ENCODE data around the gene SSBP3. TPM values are rescaled to one million over a fixed set of nuclear protein-coding genes. Genes with fewer than 3 reads are reported as not detected.

SSBP3 gene
- total RNA-seq, 2 donors from 2014 or later = 41.8 to 56.1 TPM

DNA sequence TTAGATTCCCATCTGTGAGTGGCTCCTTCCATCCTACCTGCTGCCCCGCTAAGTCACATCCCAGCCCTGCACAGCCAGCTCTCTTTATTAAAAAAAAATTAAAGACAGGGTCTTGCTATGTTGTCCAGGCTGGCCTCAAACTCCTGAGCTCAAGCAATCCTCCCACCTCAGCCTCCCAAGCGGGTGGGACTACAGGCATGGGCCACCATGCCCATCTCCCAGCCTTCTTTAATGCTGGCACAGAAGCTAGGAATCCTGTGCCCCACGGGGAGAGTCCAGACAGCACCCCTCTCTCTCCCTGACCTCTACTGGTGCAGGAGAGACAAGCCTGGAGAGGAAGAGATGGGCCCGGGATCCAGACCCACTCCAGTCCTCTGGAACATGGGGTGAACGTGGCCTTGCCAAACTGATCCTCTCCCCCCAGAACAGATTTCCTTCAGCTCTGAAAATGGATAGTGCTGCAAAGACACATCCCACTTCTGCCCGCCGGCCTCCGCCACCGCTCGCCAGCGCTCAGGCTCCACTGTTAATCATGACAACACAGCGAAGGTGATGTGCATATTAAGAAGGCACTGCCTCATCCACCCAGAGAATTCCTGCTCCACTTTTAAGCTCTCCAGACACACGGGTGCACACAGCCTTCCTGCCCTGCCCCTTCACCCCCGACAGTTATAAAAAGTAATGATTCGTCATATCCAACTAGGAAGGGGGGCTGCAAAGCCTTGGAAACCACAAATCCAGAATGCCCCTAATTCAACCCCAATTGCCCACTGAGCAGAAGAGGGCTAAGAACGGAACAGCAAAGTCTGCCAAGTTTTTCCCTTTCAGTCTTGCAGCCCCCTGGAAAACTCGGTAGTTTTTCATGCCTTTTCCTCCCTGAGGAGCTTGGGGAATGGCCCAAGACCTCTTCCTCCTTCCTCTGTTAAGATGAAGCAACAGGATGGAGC is 138.1 kb downstream of the SSBP3 start:
- no peak for DNase-seq (ENCODE audit: low spot score)
- intact Hi-C loops (cut with DNase I) = no loop called here

- intact Hi-C loops (cut with DNase I) = no loop called here
- no peak for DNase-seq (ENCODE audit: low spot score)
These were observed 139.3 kb downstream of the SSBP3 start for GRCh38 chr1:54266908-54267307.

- DNase-seq (ENCODE audit: low spot score) = no peak
- intact Hi-C loops (cut with DNase I) = no loop called here
These were observed 140.0 kb downstream of the SSBP3 start for GRCh38 chr1:54266195-54266594.

GRCh38 chr1:54265659-54266058 is 140.5 kb downstream of the SSBP3 start:
- DNase-seq (ENCODE audit: low spot score) = no peak
- intact Hi-C loops (cut with DNase I) = no loop called here

DNA sequence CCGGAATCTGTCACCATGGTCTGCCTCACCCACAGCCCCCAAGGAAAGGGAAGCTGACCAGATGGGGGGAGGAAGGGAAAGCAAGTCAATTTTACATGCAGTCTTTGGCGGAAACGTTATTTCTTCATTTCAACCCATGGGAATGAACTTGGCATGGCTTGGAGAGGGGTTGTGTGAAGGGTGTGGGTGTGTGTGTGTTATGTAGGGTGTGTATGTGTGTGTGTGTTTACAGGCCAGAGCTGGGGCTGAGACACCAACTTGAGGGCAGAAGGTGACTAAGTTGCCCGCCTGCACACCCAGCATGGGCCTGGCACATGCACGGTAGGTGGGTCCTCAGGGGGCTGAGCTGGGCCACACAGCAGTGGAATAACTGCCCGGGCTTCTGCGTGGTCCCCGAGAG is 141.1 kb downstream of the SSBP3 start:
- no peak for DNase-seq (ENCODE audit: low spot score)
- intact Hi-C loops (cut with DNase I) = no loop called here

- intact Hi-C loops (cut with DNase I) = no loop called here
- DNase-seq (ENCODE audit: low spot score) = no peak
These were observed 142.5 kb downstream of the SSBP3 start for GRCh38 chr1:54263601-54264226.

- no peak for DNase-seq (ENCODE audit: low spot score)
- intact Hi-C loops (cut with DNase I) = no loop called here
These were observed 143.9 kb downstream of the SSBP3 start for GRCh38 chr1:54262244-54262643.

DNA sequence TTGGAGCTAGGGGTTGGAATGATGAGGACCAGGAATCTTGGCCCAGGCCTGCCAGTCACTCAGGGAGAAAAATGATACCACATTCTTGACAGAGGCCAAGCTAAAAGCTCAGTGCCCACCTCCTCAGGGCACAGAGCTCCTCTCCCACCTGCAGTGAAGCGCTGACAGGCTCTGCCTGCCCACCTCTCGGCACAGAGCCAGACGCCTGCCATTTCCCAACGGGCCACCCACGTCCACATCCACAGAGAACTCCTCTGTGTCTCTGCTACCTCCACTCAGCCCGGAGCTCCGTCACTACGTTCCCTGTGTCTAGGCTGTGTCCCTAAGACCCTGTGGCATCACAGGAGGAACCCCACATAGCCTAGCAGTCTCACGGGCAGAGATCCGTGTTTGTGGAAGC is 145.4 kb downstream of the SSBP3 start:
- intact Hi-C loops (cut with DNase I) = no loop called here
- no peak for DNase-seq (ENCODE audit: low spot score)

- intact Hi-C loops (cut with DNase I) = loop anchor here in 1 of 2 donors (10.0 kb wide), 1 partner anchor 1845 kb away; no protein-coding TSS in a partner anchor
- DNase-seq (ENCODE audit: low spot score) = no peak
These were observed 146.6 kb downstream of the SSBP3 start for GRCh38 chr1:54259546-54260140.

GRCh38 chr1:54257876-54258275 is 148.3 kb downstream of the SSBP3 start:
- intact Hi-C loops (cut with DNase I) = loop anchor here in 1 of 2 donors (10.0 kb wide), 1 partner anchor 1843 kb away; no protein-coding TSS in a partner anchor
- DNase-seq (ENCODE audit: low spot score) = no peak

DNA sequence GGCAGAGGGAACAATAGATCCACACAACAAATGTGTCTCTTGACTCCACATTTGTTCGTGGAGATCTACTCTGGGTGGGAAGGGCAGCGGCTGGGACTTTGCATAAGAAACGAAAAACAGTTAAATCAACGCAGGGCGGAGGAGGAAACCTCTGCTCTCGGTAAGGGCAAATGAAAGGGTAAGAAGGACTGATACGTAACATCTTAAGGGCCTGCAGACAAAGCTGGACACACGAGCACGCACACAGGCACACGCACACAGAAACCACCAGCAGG is 148.9 kb downstream of the SSBP3 start:
- intact Hi-C loops (cut with DNase I) = loop anchor here in 1 of 2 donors (10.0 kb wide), 1 partner anchor 1842 kb away; no protein-coding TSS in a partner anchor
- DNase-seq (ENCODE audit: low spot score) = no peak

- intact Hi-C loops (cut with DNase I) = loop anchor here in 1 of 2 donors (10.0 kb wide), 1 partner anchor 1842 kb away; no protein-coding TSS in a partner anchor
- DNase-seq (ENCODE audit: low spot score) = no peak
These were observed 149.5 kb downstream of the SSBP3 start for GRCh38 chr1:54256522-54257345.

DNA sequence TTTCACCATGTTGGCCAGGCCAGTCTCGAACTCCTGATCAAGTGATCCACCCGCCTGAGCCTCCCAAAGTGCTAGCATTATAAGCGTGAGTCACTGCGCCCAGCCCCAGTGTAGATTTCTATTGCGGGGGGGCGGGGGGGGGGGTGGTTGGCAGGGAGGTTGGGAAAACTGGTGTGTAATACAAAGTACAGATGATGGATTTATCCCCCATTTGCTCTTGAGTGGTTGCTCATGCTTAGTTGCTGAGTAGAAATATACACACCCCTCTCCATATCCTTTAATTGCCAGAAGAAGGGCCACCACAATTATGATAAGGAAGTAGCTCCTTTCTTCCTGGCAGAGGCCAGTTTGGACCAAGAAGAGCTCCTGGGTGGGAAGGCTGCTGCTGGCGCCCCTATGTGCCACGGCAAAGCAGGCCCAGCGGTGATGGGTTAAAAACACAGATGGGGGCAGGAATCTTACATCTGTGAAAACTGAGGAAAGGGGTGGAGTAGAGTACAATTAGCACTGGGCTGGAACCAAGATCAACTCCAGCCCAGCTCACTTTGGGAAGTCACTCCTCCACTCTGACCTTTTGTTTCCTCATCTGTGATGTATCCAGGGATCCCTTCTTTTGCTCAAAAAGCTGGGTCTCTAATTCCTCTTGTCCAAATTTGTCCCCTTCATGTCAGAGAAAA is 151.0 kb downstream of the SSBP3 start:
- intact Hi-C loops (cut with DNase I) = loop anchor here in 1 of 2 donors (10.0 kb wide), 1 partner anchor 1840 kb away; no protein-coding TSS in a partner anchor
- DNase-seq (ENCODE audit: low spot score) = no peak

DNA sequence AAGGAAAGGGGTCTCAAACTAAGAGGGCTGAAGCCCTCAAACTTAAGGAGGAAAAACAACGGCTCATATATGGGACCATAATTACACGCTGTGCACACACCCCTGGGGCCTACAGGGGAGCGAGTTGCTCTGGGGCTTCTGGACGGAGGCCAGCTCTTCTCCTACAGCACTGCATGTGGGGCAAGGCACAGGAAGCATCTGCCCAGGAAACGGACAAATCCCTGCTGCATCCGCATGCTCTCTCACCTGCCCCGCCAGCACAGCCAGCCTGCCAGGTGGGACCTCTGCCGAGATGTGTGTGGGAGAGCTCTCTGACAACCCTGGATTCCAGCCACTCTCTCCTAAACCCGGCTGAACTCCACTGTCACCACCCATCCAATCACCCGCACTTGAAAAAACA is 152.1 kb downstream of the SSBP3 start:
- intact Hi-C loops (cut with DNase I) = loop anchor here in 1 of 2 donors (10.0 kb wide), 1 partner anchor 1839 kb away; no protein-coding TSS in a partner anchor
- DNase-seq (ENCODE audit: low spot score) = no peak

DNA sequence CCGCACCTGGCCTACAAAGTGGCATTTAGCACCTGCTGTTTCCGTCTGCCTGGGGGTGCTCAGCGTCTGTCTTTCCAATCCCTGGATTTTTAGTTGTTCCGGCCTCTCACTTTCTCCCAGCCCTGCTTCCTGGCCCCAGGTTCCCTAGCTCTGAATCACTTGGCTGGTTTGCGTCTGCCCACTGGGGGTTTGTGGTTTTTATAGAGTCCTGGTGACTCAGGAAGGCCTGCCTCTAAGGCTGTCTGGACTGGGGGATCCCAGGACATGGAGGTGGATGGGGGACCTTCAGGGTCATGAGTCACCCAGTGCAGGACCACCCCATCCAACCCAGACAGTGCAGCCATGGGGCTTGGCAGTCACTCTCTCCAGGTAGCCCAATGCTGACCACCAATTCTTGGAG is 152.7 kb downstream of the SSBP3 start:
- DNase-seq (ENCODE audit: low spot score) = no peak
- intact Hi-C loops (cut with DNase I) = loop anchor here in 1 of 2 donors (10.0 kb wide), 1 partner anchor 1839 kb away; no protein-coding TSS in a partner anchor

DNA sequence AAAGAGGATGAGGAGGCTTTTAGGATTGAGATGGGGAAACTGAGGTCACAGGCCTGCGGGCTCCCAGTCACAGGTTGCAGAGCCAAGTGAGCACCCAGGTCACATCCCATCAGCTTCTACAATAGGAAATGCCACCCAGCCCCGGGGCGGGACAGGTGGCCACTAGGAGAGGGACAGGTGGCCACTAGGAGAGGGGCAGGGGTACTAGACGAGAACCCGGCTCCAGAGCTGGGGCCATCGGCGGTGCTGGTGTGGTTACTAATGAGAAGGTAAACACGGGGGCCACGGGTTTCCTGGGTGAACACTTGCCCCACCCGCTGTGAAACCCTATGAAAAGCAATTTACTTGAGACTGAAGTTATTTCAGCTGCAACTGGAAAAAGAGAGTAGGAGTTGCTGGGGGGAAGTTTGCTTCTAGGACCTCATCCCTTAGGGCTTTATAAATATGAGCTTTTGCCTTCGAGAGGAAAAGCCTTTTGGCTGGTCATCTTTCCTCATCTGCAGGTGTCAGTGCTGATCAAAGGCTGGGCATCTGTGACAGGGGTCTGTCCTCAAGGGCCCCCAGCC is 153.7 kb downstream of the SSBP3 start:
- no peak for DNase-seq (ENCODE audit: low spot score)
- intact Hi-C loops (cut with DNase I) = loop anchor here in 1 of 2 donors (10.0 kb wide), 1 partner anchor 1838 kb away; no protein-coding TSS in a partner anchor

DNA sequence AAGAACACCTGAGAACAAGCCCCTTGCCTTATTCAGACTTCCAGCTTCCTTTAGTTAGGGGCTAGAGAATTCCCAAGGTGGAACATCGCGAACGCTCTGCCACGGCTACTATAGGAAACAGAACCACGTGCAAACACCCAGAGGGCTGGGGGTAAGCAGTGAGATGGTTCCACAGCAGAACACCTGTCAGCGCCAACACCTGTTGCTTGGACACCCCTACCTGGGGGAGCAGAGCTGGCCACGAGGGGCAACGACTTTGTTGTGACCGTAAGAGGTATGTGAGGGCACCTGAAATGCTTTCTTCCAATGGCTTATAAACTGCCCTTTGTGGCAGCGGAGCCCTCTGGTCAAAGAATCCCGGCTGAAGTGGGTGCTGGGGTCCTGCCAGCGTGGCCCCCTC is 155.5 kb downstream of the SSBP3 start:
- no peak for DNase-seq (ENCODE audit: low spot score)
- intact Hi-C loops (cut with DNase I) = loop anchor here in 1 of 2 donors (10.0 kb wide), 1 partner anchor 1836 kb away; no protein-coding TSS in a partner anchor

DNA sequence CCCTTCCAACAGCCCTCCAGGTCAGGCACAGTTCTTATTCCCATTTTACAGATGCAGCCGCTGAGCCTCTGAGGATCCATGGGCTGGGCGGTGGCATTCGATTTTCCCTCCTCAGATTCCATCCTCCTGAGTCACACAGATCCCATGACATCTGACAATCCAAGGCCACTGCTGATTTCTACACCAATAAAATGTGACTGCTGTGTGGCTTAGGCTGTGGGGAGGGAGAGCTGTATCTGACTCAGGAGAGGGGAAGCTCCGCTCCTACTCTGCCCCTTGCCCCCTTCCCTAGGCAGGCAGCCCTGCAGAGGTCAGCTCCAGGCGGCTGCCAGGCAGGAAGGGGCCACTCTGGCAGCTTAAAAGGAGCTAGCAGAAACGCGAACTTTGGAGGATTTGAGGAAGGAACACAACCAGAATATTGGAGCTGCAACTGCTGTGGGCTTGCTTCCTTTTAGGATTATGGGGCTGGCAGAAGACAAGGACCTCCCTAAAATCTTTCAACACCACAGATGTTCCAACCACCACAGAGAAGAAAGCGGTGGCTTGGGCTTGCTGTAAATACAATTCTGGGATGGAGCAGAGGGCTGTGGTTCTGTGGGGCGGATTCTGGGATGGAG is 156.3 kb downstream of the SSBP3 start:
- no peak for DNase-seq (ENCODE audit: low spot score)
- intact Hi-C loops (cut with DNase I) = loop anchor here in 1 of 2 donors (10.0 kb wide), 1 partner anchor 1835 kb away; no protein-coding TSS in a partner anchor
